IMR-90 (cell line): ENCODE measurements around the gene ENDOD1. TPM values are rescaled to one million over a fixed set of nuclear protein-coding genes. Genes with fewer than 3 reads are reported as not detected.

ENCODE experiments used
- ATAC-seq: fragments of 200-7000 bp; cut with Tn5 transposase; 2 replicates; pipeline ENCODE4 v1.9.1; 2020; ENCODE audit warnings: low read depth, mild to moderate bottlenecking, moderate library complexity
- Bru-seq: library from RNA; stranded (reverse); fragments of 400-500 nt; gene quantifications from one replicate; lab custom pipeline; 2021; lab: Mats Ljungman, UMichigan
- BruChase-seq, 2 experiments: library from RNA; stranded (reverse); fragments of 400-500 nt; gene quantifications; one replicate each; lab custom pipeline; 2021; lab: Mats Ljungman, UMichigan
- BruUV-seq: library from RNA; stranded (reverse); fragments of 400-500 nt; replicated peaks from 2 replicates; lab custom pipeline; 2021; lab: Mats Ljungman, UMichigan
- CTCF ChIA-PET: fragments of 300-600 bp; formaldehyde crosslinking; extraction: SDS; loops from one replicate; lab custom pipeline; 2021; ENCODE audit warnings: antibody characterized with exemption; lab: Yijun Ruan, JAX
- POLR2A ChIA-PET: fragments of 300-600 bp; sonication (Branson Sonifier 250); formaldehyde crosslinking; loops from one replicate; lab custom pipeline; 2022; ENCODE audit warnings: antibody characterized with exemption; ENCODE audit not compliant: unreplicated experiment; lab: Charles Lee
- DNase-seq: peaks from one replicate; pipeline ENCODE4 v3.0.0; 2013
- H2AFZ ChIP-seq: replicated peaks from 2 replicates; pipeline ENCODE3; 2013; ENCODE audit warnings: low read length, mild to moderate bottlenecking; ENCODE audit not compliant: poor library complexity
- H2AK5ac ChIP-seq: 2 replicates; pipeline ENCODE4 v1.6.1; 2013; ENCODE audit warnings: low read depth, low read length, inconsistent platforms
- H2AK9ac ChIP-seq: replicated peaks from 2 replicates; pipeline ENCODE3; 2013; ENCODE audit warnings: mild to moderate bottlenecking, low read depth, low read length, moderate library complexity; ENCODE audit not compliant: poor library complexity
- H2BK120ac ChIP-seq: 2 replicates; pipeline ENCODE4 v1.6.1; 2013; ENCODE audit warnings: low read depth, low read length, inconsistent platforms
- H2BK15ac ChIP-seq: 3 replicates; pipeline ENCODE4 v1.6.1; 2013; ENCODE audit warnings: low read depth, low read length, inconsistent platforms
- H2BK20ac ChIP-seq: 2 replicates; pipeline ENCODE4 v1.6.1; 2013; ENCODE audit warnings: low read depth, mild to moderate bottlenecking, inconsistent platforms, low read length, moderate library complexity
- H2BK5ac ChIP-seq: 2 replicates; pipeline ENCODE4 v1.6.1; 2013; ENCODE audit warnings: mild to moderate bottlenecking, low read depth, low read length, inconsistent platforms; ENCODE audit not compliant: poor library complexity, severe bottlenecking
- H3K14ac ChIP-seq: replicated peaks from 2 replicates; pipeline ENCODE4 v1.6.1; 2013; ENCODE audit warnings: low read depth, low read length, inconsistent platforms
- H3K18ac ChIP-seq: 2 replicates; pipeline ENCODE4 v1.6.1; 2013; ENCODE audit warnings: low read depth, low read length, control low read depth
- H3K23ac ChIP-seq: 2 replicates; pipeline ENCODE4 v1.6.1; 2013; ENCODE audit warnings: low read depth, low read length, inconsistent platforms
- H3K27ac ChIP-seq: 2 replicates; pipeline ENCODE4 v1.5.1; 2013; ENCODE audit warnings: mild to moderate bottlenecking, control low read depth, low read length; ENCODE audit not compliant: insufficient read depth
- H3K27me3 ChIP-seq: 2 replicates; pipeline ENCODE4 v1.6.1; 2013; ENCODE audit warnings: low read length; ENCODE audit not compliant: control insufficient read depth, insufficient read depth
- H3K36me3 ChIP-seq: 2 replicates; pipeline ENCODE4 v1.6.1; 2013; ENCODE audit warnings: low read length, mixed read lengths; ENCODE audit not compliant: control insufficient read depth, insufficient read depth
- H3K4ac ChIP-seq: 2 replicates; pipeline ENCODE4 v1.6.1; 2013; ENCODE audit warnings: low read depth, low read length, inconsistent platforms
- H3K4me1 ChIP-seq: 2 replicates; pipeline ENCODE4 v1.6.1; 2013; ENCODE audit warnings: low read length, mixed read lengths; ENCODE audit not compliant: control insufficient read depth, insufficient read depth
- H3K4me2 ChIP-seq: 2 replicates; pipeline ENCODE4 v1.6.1; 2013; ENCODE audit warnings: low read depth, mild to moderate bottlenecking, control low read depth, low read length, moderate library complexity
- H3K4me3 ChIP-seq: 2 replicates; pipeline ENCODE4 v1.5.1; 2013; ENCODE audit warnings: low read depth, mild to moderate bottlenecking, control low read depth, low read length, moderate library complexity; ENCODE audit not compliant: insufficient read depth
- H3K56ac ChIP-seq: 2 replicates; pipeline ENCODE4 v1.6.1; 2013; ENCODE audit warnings: low read length, inconsistent platforms; ENCODE audit not compliant: insufficient read depth; ENCODE audit errors: extremely low read depth
- H3K79me1 ChIP-seq, 2 experiments: 2 replicates each; pipeline ENCODE4 v1.6.1; 2013; ENCODE audit warnings: low read length in 2 of 2, inconsistent platforms in 1 of 2, low read depth in 1 of 2
- H3K9ac ChIP-seq: 2 replicates; pipeline ENCODE4 v1.6.1; 2013; ENCODE audit warnings: low read depth, low read length, control low read depth
- H3K9me1 ChIP-seq: 2 replicates; pipeline ENCODE4 v1.6.1; 2013; ENCODE audit warnings: low read length, inconsistent platforms; ENCODE audit not compliant: insufficient read depth
- H3K9me3 ChIP-seq: 2 replicates; pipeline ENCODE4 v1.6.1; 2013; ENCODE audit warnings: low read length; ENCODE audit not compliant: control insufficient read depth, insufficient read depth
- H4K20me1 ChIP-seq: 2 replicates; pipeline ENCODE4 v1.6.1; 2013; ENCODE audit warnings: low read length, inconsistent platforms; ENCODE audit not compliant: insufficient read depth
- H4K5ac ChIP-seq: 2 replicates; pipeline ENCODE4 v1.6.1; 2013; ENCODE audit warnings: mild to moderate bottlenecking, low read depth, low read length, control low read depth
- H4K8ac ChIP-seq, 2 experiments: 2 replicates each; pipeline ENCODE4 v1.6.1; 2013; ENCODE audit warnings: low read depth in 2 of 2, low read length in 2 of 2, control low read depth in 1 of 2, inconsistent platforms in 1 of 2
- H4K91ac ChIP-seq: 2 replicates; pipeline ENCODE4 v1.6.1; 2013; ENCODE audit warnings: low read depth, low read length, inconsistent platforms; ENCODE audit not compliant: insufficient read depth
- MAZ ChIP-seq: IDR thresholded peaks from 2 replicates; pipeline ENCODE4 v1.6.1; 2012; ENCODE audit warnings: low read depth, mild to moderate bottlenecking, low read length, improper control_type of control experiment, moderate library complexity, borderline replicate concordance
- MXI1 ChIP-seq: IDR thresholded peaks from 2 replicates; pipeline ENCODE4 v1.6.1; 2012; ENCODE audit warnings: low read depth, mild to moderate bottlenecking, low read length, moderate library complexity, borderline replicate concordance
- RCOR1 ChIP-seq: IDR thresholded peaks from 2 replicates; pipeline ENCODE4 v1.6.1; 2012; ENCODE audit warnings: mild to moderate bottlenecking, low read length, improper control_type of control experiment; ENCODE audit not compliant: insufficient replicate concordance
- WGBS, 2 experiments: methylation state at CpG; one replicate each; pipeline versions ENCODE4 v1.1.5 to v1.1.7; 2013; ENCODE audit warnings: missing lambda C conversion rate in 2 of 2; ENCODE audit not compliant: insufficient read length in 1 of 2; ENCODE audit errors: extremely low coverage in 2 of 2; 5-methylcytosine and 5-hydroxymethylcytosine counted together
- dilution Hi-C: fragments of 300-500 bp; cut with HindIII; formaldehyde crosslinking; loops from one replicate; pipeline ENCODE4 v1.14.3; 2018; ENCODE audit warnings: low sequenced_read_pairs; ENCODE audit not compliant: unreplicated experiment
- in situ Hi-C: fragments of 300-500 bp; cut with MboI; formaldehyde crosslinking; loops from 3 replicates; pipeline ENCODE4 v1.14.3; 2019; ENCODE audit warnings: low sequenced_read_pairs, inconsistent platforms, mixed read lengths
- intact Hi-C: fragments of 100-400 bp; cut with micrococcal nuclease; formaldehyde crosslinking; loops from 2 replicates; pipeline ENCODE4 v1.10.0; 2022
- long read RNA-seq: library from polyadenylated mRNA; unstranded; transcript quantifications from one replicate; pipeline ENCODE4 v2.0.0, GENCODE V29; 2021; ENCODE audit not compliant: unreplicated experiment
- polyA plus RNA-seq, 3 experiments: library from polyadenylated mRNA; depleted of rRNA; stranded (reverse); fragments of >200 nt; gene quantifications; 2 replicates each; pipeline ENCODE4 v1.2.3, GENCODE V29; 2012; ENCODE audit warnings: low replicate concordance in 1 of 3
- total RNA-seq: library from RNA; depleted of rRNA; stranded (reverse); fragments of >200 nt; gene quantifications from 2 replicates; pipeline ENCODE4 v1.2.3, GENCODE V29; 2012; rRNA removed
- TF ChIP-seq, protein P1 (sequence below): conservative IDR thresholded peaks from 2 replicates; pipeline ENCODE4 v1.5.1; 2012; ENCODE audit warnings: mild to moderate bottlenecking, low read depth, low read length, improper control_type of control experiment

Gene ENDOD1, protein sequence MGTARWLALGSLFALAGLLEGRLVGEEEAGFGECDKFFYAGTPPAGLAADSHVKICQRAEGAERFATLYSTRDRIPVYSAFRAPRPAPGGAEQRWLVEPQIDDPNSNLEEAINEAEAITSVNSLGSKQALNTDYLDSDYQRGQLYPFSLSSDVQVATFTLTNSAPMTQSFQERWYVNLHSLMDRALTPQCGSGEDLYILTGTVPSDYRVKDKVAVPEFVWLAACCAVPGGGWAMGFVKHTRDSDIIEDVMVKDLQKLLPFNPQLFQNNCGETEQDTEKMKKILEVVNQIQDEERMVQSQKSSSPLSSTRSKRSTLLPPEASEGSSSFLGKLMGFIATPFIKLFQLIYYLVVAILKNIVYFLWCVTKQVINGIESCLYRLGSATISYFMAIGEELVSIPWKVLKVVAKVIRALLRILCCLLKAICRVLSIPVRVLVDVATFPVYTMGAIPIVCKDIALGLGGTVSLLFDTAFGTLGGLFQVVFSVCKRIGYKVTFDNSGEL
- total RNA-seq (17.6 and 20.6 TPM in 2 replicates), polyA plus RNA-seq (2012; rRNA removed) (6.5 and 7.0 TPM in 2 replicates), Bru-seq, nascent RNA (percentile 40 among the genes with signal in this experiment), BruChase-seq, experiment 1, labeled RNA remaining after a 6-hour chase (percentile 42 among the genes with signal in this experiment), BruChase-seq, experiment 2, labeled RNA remaining after a 2-hour chase (percentile 37 among the genes with signal in this experiment)
- polyA plus RNA-seq (2012; cell fraction: cytosol; rRNA removed), result 3.4 and 3.7 TPM in 2 replicates
- 1.2 and 2.1 TPM in 2 replicates for polyA plus RNA-seq (2012; cell fraction: nucleus; rRNA removed; ENCODE audit: low replicate concordance)
- long read RNA-seq, full-length matches to known transcripts, result 14 of 16 reads
- long read RNA-seq, partial matches to known transcripts, result 0 of 16 reads
- long read RNA-seq, other reads (novel, unspliced or antisense), result 2 of 16 reads

DNA sequence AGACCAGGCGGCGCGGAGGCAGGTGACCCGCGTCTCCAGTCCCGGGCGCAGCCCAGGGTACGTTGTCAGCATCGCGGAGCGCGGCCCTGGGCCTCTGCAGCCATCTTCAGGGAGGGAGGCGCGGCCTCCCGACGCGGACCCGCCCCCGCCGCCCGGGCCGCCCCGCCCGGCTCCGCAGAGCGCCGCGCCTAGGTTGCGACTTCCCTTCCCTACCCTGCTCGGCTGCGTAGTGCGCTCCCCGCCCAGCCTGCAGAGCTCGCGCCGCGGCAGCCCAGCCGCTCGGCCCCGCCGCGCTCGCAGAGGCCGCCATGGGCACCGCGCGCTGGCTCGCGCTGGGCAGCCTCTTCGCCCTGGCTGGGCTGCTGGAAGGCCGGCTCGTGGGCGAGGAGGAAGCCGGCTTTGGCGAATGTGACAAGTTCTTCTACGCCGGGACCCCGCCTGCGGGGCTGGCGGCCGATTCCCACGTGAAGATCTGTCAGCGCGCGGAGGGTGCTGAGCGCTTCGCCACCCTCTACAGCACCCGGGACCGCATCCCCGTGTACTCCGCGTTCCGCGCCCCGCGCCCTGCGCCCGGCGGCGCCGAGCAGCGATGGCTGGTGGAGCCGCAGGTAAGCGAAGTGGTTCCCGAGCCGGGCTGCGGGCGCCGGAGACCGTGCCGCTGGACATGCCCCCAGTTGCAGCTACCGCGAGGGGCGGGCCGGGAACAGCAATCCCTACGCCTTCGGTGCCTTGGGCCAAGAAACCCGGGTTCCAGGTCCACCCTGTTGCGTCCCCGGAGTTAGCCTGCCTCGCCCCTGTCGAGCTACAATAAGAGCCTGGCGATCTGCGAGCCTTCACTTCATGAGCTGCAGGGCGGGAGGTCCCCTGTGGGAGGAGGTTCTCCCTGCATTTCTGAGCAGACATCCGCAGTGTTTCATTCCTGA, at the start of gene ENDOD1:
TSS of gene ENDOD1 (plus strand) at position 227 of the 923 bp plus-strand sequence. CDS start at position 309, 82 bp downstream.
- POLR2A ChIA-PET, result no interaction called here
- peak; percentile 97 for ATAC-seq
- intact Hi-C loops, result no loop called here

More for the DNA sequence above, at the start of gene ENDOD1:
- peak within 1 kb of the TSS; percentile 42 for H2BK120ac ChIP-seq
- peak within 1 kb of the TSS; percentile 82 for H3K9ac ChIP-seq
- H4K91ac ChIP-seq, result peak within 1 kb of the TSS; percentile 77
- peak; percentile 64 for TF ChIP-seq MXI1
- TF ChIP-seq, protein P1, sequence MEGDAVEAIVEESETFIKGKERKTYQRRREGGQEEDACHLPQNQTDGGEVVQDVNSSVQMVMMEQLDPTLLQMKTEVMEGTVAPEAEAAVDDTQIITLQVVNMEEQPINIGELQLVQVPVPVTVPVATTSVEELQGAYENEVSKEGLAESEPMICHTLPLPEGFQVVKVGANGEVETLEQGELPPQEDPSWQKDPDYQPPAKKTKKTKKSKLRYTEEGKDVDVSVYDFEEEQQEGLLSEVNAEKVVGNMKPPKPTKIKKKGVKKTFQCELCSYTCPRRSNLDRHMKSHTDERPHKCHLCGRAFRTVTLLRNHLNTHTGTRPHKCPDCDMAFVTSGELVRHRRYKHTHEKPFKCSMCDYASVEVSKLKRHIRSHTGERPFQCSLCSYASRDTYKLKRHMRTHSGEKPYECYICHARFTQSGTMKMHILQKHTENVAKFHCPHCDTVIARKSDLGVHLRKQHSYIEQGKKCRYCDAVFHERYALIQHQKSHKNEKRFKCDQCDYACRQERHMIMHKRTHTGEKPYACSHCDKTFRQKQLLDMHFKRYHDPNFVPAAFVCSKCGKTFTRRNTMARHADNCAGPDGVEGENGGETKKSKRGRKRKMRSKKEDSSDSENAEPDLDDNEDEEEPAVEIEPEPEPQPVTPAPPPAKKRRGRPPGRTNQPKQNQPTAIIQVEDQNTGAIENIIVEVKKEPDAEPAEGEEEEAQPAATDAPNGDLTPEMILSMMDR, result 0 out of 2 replicates have a peak, but pooled peaks have one; percentile 2
- peak; percentile 57; the same call in 1 of the 2 replicates for TF ChIP-seq MAZ
- no peak for TF ChIP-seq RCOR1
- H4K20me1 ChIP-seq, result no peaks in the 10 kb centered on the region
- peak within 1 kb of the TSS; percentile 97 for H2AFZ ChIP-seq
- peaks cover 11% of the 10 kb centered on the region; the same call in 1 of the 2 replicates for H3K9me1 ChIP-seq
- peak within 1 kb of the TSS; percentile 76; the same call in 1 of the 2 replicates for H4K5ac ChIP-seq
- peak; percentile 74 for DNase-seq
- H3K23ac ChIP-seq, result no peak within 1 kb of the TSS; the same call in none of the 2 replicates
- no peak within 1 kb of the TSS for H3K14ac ChIP-seq
- no TSS peak for BruUV-seq
- H3K4ac ChIP-seq, result peak within 1 kb of the TSS; percentile 32; the same call in 1 of the 2 replicates
- H2AK5ac ChIP-seq, result no peak within 1 kb of the TSS
- no peaks in the 10 kb centered on the region for H3K9me3 ChIP-seq
- dilution Hi-C loops, result no loop called here
- no peak within 1 kb of the TSS for H3K56ac ChIP-seq
- peaks cover 6% of the 10 kb centered on the region for H3K4me1 ChIP-seq
- no peak within 1 kb of the TSS for H2BK15ac ChIP-seq
- CTCF ChIA-PET, result interaction anchor here (1.0 kb wide), 1 partner anchor 23 kb away, joined by 3 read pairs; no protein-coding TSS in a partner anchor
- H3K27me3 ChIP-seq, result no peaks in the 10 kb centered on the region
- H3K4me3 ChIP-seq, result peak within 1 kb of the TSS; percentile 97
- 2% methylated on average over 20 of the region's 106 CpGs; no CpG with 5 or more reads in 1 of the 2 experiments for whole genome bisulfite sequencing, 2 experiments
- H2BK5ac ChIP-seq, result peak within 1 kb of the TSS; percentile 63
- peak within 1 kb of the TSS; percentile 51 for H2AK9ac ChIP-seq
- no peak within 1 kb of the TSS; the same call in 1 of the 2 replicates for H3K18ac ChIP-seq
- in situ Hi-C loops, result no loop called here
- H2BK20ac ChIP-seq, result no peak within 1 kb of the TSS
- peaks cover 4 to 6% of the 10 kb centered on the region in 2 experiments; a peak in 1 of 4 replicates for H3K79me1 ChIP-seq
- H3K4me2 ChIP-seq, result peak within 1 kb of the TSS; percentile 89
- H3K36me3 ChIP-seq, result no peaks in the 10 kb centered on the region
- peak within 1 kb of the TSS; percentile 70 for H3K27ac ChIP-seq
- peak within 1 kb of the TSS; percentile 32 to 80; a peak in 1 of 4 replicates for H4K8ac ChIP-seq
